GM10266 (cell line): Measurements from ENCODE around the gene MOB1B.

ENCODE experiments used
- DNase-seq: peaks from one replicate; pipeline ENCODE4 v3.0.0; 2012; ENCODE audit errors: extremely low spot score
- CTCF ChIP-seq: IDR thresholded peaks from 2 replicates; pipeline ENCODE4 v1.5.1; 2012; ENCODE audit warnings: mild to moderate bottlenecking, low read depth; ENCODE audit not compliant: control insufficient read depth, insufficient read depth; ENCODE audit errors: missing control alignments

The MOB1B gene

GRCh38 chr4:70914631-70915030 lies 12.5 kb downstream of the MOB1B start:
- no peak for DNase-seq
- no peak for TF ChIP-seq CTCF

- DNase-seq: no peak
- no peak for TF ChIP-seq CTCF
Observed at GRCh38 chr4:70915036-70915815, 13.1 kb downstream of the MOB1B start.

- DNase-seq: no peak
- TF ChIP-seq CTCF: no peak
Observed at GRCh38 chr4:70915874-70916559, 13.8 kb downstream of the MOB1B start.

- DNase-seq: no peak
- TF ChIP-seq CTCF: no peak
Observed at GRCh38 chr4:70920592-70920991, 18.4 kb downstream of the MOB1B start.

- no peak for TF ChIP-seq CTCF
- DNase-seq: no peak
Observed at GRCh38 chr4:70925418-70925817, 23.2 kb downstream of the MOB1B start.

- DNase-seq: no peak
- TF ChIP-seq CTCF: no peak
Observed at GRCh38 chr4:70925899-70926635, 23.9 kb downstream of the MOB1B start.
